K562 treated with DMSO at 1 percent for 12 hours (cell line): Measurements from ENCODE around the gene AK8. TPM values are rescaled to one million over a fixed set of nuclear protein-coding genes. Genes with fewer than 3 reads are reported as not detected.

ENCODE experiments used
- total RNA-seq: library from RNA; unstranded; fragments of 300-600 nt; gene quantifications from 2 replicates; pipeline ENCODE4 v1.2.3, GENCODE V29; 2022; ENCODE audit not compliant: insufficient read depth

Gene AK8, protein sequence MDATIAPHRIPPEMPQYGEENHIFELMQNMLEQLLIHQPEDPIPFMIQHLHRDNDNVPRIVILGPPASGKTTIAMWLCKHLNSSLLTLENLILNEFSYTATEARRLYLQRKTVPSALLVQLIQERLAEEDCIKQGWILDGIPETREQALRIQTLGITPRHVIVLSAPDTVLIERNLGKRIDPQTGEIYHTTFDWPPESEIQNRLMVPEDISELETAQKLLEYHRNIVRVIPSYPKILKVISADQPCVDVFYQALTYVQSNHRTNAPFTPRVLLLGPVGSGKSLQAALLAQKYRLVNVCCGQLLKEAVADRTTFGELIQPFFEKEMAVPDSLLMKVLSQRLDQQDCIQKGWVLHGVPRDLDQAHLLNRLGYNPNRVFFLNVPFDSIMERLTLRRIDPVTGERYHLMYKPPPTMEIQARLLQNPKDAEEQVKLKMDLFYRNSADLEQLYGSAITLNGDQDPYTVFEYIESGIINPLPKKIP
- 3.3 TPM in 1 of 2 replicates, not detected in the other for total RNA-seq

GRCh38 chr9:132877824-132878694 is at the start of gene AK8:
AK8 (minus strand) TSS chr9:132878284; CDS start chr9:132878255, 29 bp downstream.

DNA sequence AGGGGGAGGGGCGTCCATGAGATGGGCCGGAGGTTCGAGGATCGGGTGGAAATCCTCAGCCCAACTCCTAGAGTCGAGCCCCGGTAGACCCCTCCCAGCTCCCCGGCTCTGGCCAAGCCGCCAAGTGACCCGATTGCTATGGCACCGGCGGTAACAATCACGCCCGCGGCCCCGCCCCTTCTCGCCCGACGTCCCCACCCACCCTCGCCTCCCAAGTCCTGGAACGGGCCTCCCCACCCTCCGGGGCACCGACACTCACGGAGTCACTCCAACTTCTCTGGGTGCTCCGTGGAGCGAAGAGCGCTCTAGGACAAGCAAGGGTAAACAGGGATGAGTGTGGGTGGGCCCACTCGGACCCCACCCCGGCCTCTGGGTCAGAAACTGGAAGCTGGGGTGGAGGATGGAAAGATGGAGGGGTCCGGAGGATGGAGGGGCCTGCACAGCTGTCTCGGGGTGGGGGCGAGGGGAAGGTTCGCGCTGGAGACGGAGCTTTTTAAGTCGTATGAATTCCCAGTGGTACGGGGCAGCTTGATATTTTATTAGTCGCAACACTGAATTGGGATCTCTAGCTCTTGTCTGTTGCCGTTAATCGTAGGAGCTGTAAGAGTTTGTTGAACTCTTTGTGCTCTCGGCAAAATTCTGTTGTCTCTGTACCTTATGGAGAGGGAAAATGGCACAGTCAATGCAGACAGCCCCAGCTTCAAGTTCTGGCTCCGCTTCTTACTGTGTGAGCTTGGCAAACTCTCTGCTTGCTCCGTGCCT is 792 bp upstream of the AK8 start, which contains the start of gene SPACA9:
SPACA9 (plus strand) TSS at position 204 of the 762 bp plus-strand sequence. CDS start 5,050 bp downstream, outside the sequence.

Other genes starting within 250 kb of the AK8 start
- gene DDX31, start 208.3 kb downstream of the AK8 start, total RNA-seq = 5.6 and 8.5 TPM in 2 replicates
- gene GTF3C4, start 207.8 kb downstream of the AK8 start, total RNA-seq = 2.5 and 11.2 TPM in 2 replicates
- gene SPACA9, start 614 bp upstream of the AK8 start, total RNA-seq = 0.53 and 1.7 TPM in 2 replicates
- gene TSC1, start 66.3 kb upstream of the AK8 start, total RNA-seq = 6.6 and 23.9 TPM in 2 replicates
- 52.8 and 56.5 TPM in 2 replicates for gene GFI1B, start 100.4 kb upstream of the AK8 start, total RNA-seq
- gene GTF3C5, start 152.7 kb upstream of the AK8 start, total RNA-seq = 83.7 and 101 TPM in 2 replicates
- 0.91 and 1.7 TPM in 2 replicates for gene CEL, start 183.7 kb upstream of the AK8 start, total RNA-seq
- gene RALGDS, start 243.0 kb upstream of the AK8 start, total RNA-seq = 30.9 and 43.2 TPM in 2 replicates